Keratinocyte (primary cell): ENCODE results near the gene DACT2. TPM values are rescaled to one million over a fixed set of nuclear protein-coding genes. Genes with fewer than 3 reads are reported as not detected.

ENCODE experiments used
- DNase-seq: peaks from one replicate; pipeline ENCODE4 v3.0.0-alpha.2; 2011; ENCODE audit warnings: low read depth, missing footprints, low spot score
- FAIRE-seq: peaks from 2 replicates; lab custom pipeline; 2011; peaks lifted over from hg19 to GRCh38; lab: Jason Lieb, UNC
- H2AFZ ChIP-seq: 2 replicates; pipeline ENCODE4 v1.6.0; 2012; ENCODE audit warnings: low read length, control low read depth, inconsistent platforms; ENCODE audit not compliant: control insufficient read depth
- H3K27ac ChIP-seq: 2 replicates; pipeline ENCODE4 v1.5.1; 2011; ENCODE audit warnings: low read length; ENCODE audit not compliant: control insufficient read depth, insufficient read depth
- H3K27me3 ChIP-seq: 3 replicates; pipeline ENCODE4 v1.6.0; 2011; ENCODE audit warnings: low read length; ENCODE audit not compliant: control insufficient read depth, insufficient read depth; ENCODE audit errors: extremely low read depth
- H3K36me3 ChIP-seq, 2 experiments: 2 replicates in 1 of 2; 3 replicates in 1 of 2; pipeline ENCODE4 v1.5.1; 2011; ENCODE audit warnings: low read length in 2 of 2, mild to moderate bottlenecking in 1 of 2; ENCODE audit not compliant: control insufficient read depth in 2 of 2, insufficient read depth in 2 of 2; ENCODE audit errors: extremely low read depth in 1 of 2
- H3K4me1 ChIP-seq: 3 replicates; pipeline ENCODE4 v1.5.1; 2011; ENCODE audit warnings: low read length; ENCODE audit not compliant: control insufficient read depth, insufficient read depth; ENCODE audit errors: extremely low read depth
- H3K4me2 ChIP-seq: 3 replicates; pipeline ENCODE4 v1.6.0; 2011; ENCODE audit warnings: low read depth, low read length; ENCODE audit not compliant: control insufficient read depth, insufficient read depth; ENCODE audit errors: extremely low read depth
- H3K4me3 ChIP-seq, 3 experiments: fragments of 200-600 bp in 1 of 3; sonication (generic) in 1 of 3; 2 replicates in 2 of 3; 3 replicates in 1 of 3; pipeline ENCODE4 v1.5.1; 2011 to 2016; ENCODE audit warnings: low read length in 3 of 3, mild to moderate bottlenecking in 3 of 3, control low read depth in 2 of 3, inconsistent platforms in 1 of 3, low read depth in 1 of 3, mixed read lengths in 1 of 3, mixed run types in 1 of 3, moderate library complexity in 1 of 3; ENCODE audit not compliant: control insufficient read depth in 2 of 3, insufficient read depth in 2 of 3; ENCODE audit errors: extremely low read depth in 1 of 3
- H3K79me2 ChIP-seq: 2 replicates; pipeline ENCODE4 v1.6.0; 2012; ENCODE audit warnings: low read length; ENCODE audit not compliant: control insufficient read depth, insufficient read depth
- H3K9ac ChIP-seq: 3 replicates; pipeline ENCODE4 v1.6.0; 2011; ENCODE audit warnings: low read length; ENCODE audit not compliant: control insufficient read depth, insufficient read depth; ENCODE audit errors: extremely low read depth
- H3K9me1 ChIP-seq: 3 replicates; pipeline ENCODE4 v1.6.0; 2011; ENCODE audit warnings: low read length; ENCODE audit not compliant: control insufficient read depth, insufficient read depth; ENCODE audit errors: extremely low read depth
- H3K9me3 ChIP-seq: 2 replicates; pipeline ENCODE4 v1.5.1; 2012; ENCODE audit warnings: low read depth, low read length; ENCODE audit not compliant: control insufficient read depth
- H4K20me1 ChIP-seq: 3 replicates; pipeline ENCODE4 v1.6.0; 2011; ENCODE audit warnings: low read length; ENCODE audit not compliant: control insufficient read depth, insufficient read depth; ENCODE audit errors: extremely low read depth
- CTCF ChIP-seq, 3 experiments: IDR thresholded peaks in 1 of 3; conservative IDR thresholded peaks in 1 of 3; optimal IDR thresholded peaks in 1 of 3; 2 replicates in 2 of 3; 3 replicates in 1 of 3; pipeline versions ENCODE3 to v1.5.1; 2011; ENCODE audit warnings: low read length in 3 of 3, mild to moderate bottlenecking in 3 of 3, moderate library complexity in 2 of 3, control low read depth in 1 of 3, inconsistent platforms in 1 of 3; ENCODE audit not compliant: insufficient read depth in 2 of 3; ENCODE audit errors: extremely low read depth in 1 of 3
- EZH2 ChIP-seq: IDR thresholded peaks from one replicate; pipeline ENCODE4 v1.6.1; 2012; ENCODE audit warnings: inconsistent platforms, mild to moderate bottlenecking, low read length, moderate library complexity
- dilution Hi-C: fragments of 300-500 bp; cut with MboI; formaldehyde crosslinking; loops from one replicate; pipeline ENCODE4 v1.7.0; 2020; ENCODE audit warnings: low sequenced_read_pairs; ENCODE audit not compliant: extremely low pct_ligation_motif_present
- polyA plus RNA-seq, 5 experiments: library from polyadenylated mRNA; depleted of rRNA in 3 of 5; stranded (reverse) in 3 of 5; stranded (forward) in 1 of 5; unstranded in 1 of 5; fragments of >200 nt; gene quantifications; 1 replicate in 1 of 5; 2 replicates in 3 of 5; 3 replicates in 1 of 5; pipeline versions ENCODE4 v1.2.1 to v1.2.3, GENCODE V29; 2011 to 2012; ENCODE audit warnings: missing spikeins in 2 of 5, low read depth in 1 of 5, low replicate concordance in 1 of 5

DACT2 gene
- polyA plus RNA-seq, 1 donor (not counting 4 experiments of a cell fraction or from before 2014, with no cell fraction given): 0.09 TPM

- DNase-seq (no peak), FAIRE-seq (no peak)
- Histone ChIP-seq H3K9me3 (no peaks in the 10 kb centered on the region), H4K20me1 (no peaks in the 10 kb centered on the region), H3K27me3 (no peaks in the 10 kb centered on the region), H3K4me1 (no peaks in the 10 kb centered on the region), H3K27ac (no peak overlapping the region), H3K9ac (no peak overlapping the region), H3K4me3 (no peak overlapping the region), H3K79me2 (no peaks in the 10 kb centered on the region), H3K4me2 (no peak overlapping the region), H2AFZ (no peak overlapping the region), H3K9me1 (no peaks in the 10 kb centered on the region), H3K36me3 (no peaks in the 10 kb centered on the region)
- TF ChIP-seq EZH2: no peak
- TF ChIP-seq CTCF (optimal IDR thresholded peaks at IDR 0.05 in 1 of 3, IDR thresholded peaks at IDR 0.05 in 1 of 3, conservative IDR thresholded peaks at IDR 0.05 in 1 of 3; ENCODE audit: extremely low read depth in 1 of 3, insufficient read depth in 2 of 3, low read length in 3 of 3): no peak
- dilution Hi-C loops: no loop called here
Measured at GRCh38 chr6:168302534-168302933, 17.0 kb downstream of the DACT2 start.

GRCh38 chr6:168301648-168302398, 17.8 kb downstream of the DACT2 start:
- DNase-seq (no peak), FAIRE-seq (no peak)
- Histone ChIP-seq H3K4me1 (no peaks in the 10 kb centered on the region), H4K20me1 (no peaks in the 10 kb centered on the region), H2AFZ (no peak overlapping the region), H3K79me2 (no peaks in the 10 kb centered on the region), H3K9me1 (no peaks in the 10 kb centered on the region), H3K4me3 (no peak overlapping the region), H3K9me3 (no peaks in the 10 kb centered on the region), H3K27me3 (no peaks in the 10 kb centered on the region), H3K27ac (no peak overlapping the region), H3K9ac (no peak overlapping the region), H3K4me2 (no peak overlapping the region), H3K36me3 (no peaks in the 10 kb centered on the region)
- TF ChIP-seq CTCF (optimal IDR thresholded peaks at IDR 0.05 in 1 of 3, IDR thresholded peaks at IDR 0.05 in 1 of 3, conservative IDR thresholded peaks at IDR 0.05 in 1 of 3; ENCODE audit: extremely low read depth in 1 of 3, insufficient read depth in 2 of 3, low read length in 3 of 3): no peak
- TF ChIP-seq EZH2: no peak
- dilution Hi-C loops: no loop called here
